ENCODE results near the gene GGT5. TPM values are rescaled to one million over a fixed set of nuclear protein-coding genes. Genes with fewer than 3 reads are reported as not detected.
"Not testable (repeated sequence)": the region's sequence is repeated elsewhere in the genome, so short reads cannot be mapped to it uniquely, and the experiment has no call there.

GGT5 gene
- total RNA-seq, 2 donors from 2014 or later: 0.33 to 0.42 TPM

DNA sequence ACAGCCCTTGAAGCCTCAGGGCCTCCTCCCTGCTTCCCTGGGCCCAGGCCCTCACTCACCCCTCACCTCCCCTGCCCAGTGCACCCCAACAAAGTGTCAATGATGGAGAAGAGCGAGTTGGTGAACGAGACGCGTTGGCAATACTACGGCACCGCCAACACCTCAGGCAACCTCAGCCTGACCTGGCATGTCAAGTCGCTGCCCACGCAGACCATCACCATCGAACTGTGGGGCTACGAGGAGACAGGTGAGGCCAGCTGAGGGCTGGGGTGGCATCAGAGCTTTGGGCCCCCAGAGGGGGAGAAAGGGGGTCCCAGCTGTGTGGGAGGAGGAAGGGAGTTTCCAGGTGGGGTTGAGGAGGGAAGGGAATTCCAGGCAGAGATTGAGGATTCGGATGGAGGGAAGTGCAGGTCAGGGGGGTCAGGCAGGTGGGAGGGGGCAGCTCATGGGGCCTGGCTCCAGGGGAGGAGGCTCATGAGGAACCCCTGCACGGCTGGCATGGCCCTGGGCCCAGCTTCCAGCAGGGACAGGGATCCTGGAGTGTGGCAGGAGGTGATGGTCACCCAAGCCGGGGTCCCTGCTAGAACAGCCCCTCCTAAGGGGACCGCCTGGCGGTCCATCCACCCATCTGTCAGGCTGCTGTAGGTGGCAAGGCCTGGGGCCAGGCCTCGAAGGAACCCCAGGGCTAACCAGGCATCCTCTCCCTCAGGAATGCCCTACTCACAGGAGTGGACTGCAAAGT is 60.7 kb downstream of the GGT5 start:
- Mint-ChIP-seq H3K36me3 (no peaks in the 10 kb centered on the region), H3K27me3 (no peaks in the 10 kb centered on the region), H3K4me1 (ENCODE audit: low read depth in 2 of 2) (no peaks in the 10 kb centered on the region), H3K4me3 (no peak overlapping the region), H3K27ac (no peak overlapping the region), H3K9me3 (no peaks in the 10 kb centered on the region)
- ATAC-seq (no peak), DNase-seq (ENCODE audit: low spot score) (peak; percentile 54)

DNA sequence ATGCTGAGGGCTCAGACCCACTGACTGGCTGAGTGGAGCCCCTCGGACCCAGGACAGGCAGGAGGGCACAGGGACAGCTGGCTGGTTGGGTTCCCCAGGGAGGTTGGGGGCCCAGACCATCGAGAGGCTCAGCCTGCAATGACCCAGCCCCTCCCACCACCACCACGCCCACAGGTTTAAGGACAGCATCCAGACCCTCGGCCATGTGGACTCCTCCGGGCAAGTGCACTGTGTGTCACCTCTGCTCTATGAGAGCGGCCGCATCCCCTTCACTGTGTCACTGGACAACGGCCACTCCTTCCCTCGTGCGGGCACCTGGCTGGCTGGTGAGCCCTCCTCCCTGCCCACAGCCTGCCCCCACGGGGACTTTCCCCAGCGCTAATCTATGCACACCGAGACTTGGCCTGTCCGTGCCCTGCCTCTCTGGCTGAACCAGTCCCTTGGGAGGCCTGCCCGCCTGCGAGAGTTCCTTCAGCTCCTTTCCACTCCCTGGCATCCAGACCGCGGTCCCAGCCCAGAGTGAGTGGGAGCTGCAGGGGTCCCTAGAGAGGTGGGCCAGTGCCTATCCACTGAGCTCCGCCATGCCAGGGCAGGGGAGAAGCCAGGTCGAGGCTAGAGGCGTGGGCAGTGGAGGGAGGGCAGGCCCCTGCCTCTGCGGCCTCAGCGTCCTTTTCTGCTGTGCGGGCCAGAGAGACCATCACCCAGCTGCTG is 61.4 kb downstream of the GGT5 start:
- Mint-ChIP-seq H3K36me3 (no peaks in the 10 kb centered on the region), H3K4me3 (no peak overlapping the region), H3K9me3 (no peaks in the 10 kb centered on the region), H3K4me1 (ENCODE audit: low read depth in 2 of 2) (no peaks in the 10 kb centered on the region), H3K27ac (no peak overlapping the region), H3K27me3 (no peaks in the 10 kb centered on the region)
- peak; percentile 56 for DNase-seq (ENCODE audit: low spot score)
- ATAC-seq: no peak

DNA sequence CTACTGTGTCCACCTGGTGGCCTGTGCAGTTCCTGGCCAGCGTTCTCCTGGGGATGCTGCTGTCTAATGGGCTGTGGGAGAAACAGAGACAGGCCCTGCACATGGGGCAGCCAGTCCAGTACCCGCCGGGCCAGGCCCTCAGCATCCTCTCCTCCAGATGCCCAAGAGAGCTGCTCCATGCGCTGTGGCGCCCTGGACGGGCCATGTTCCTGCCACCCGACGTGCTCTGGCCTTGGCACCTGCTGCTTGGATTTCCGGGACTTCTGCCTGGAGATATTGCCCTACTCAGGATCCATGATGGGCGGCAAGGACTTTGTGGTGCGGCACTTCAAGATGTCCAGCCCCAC is 62.0 kb downstream of the GGT5 start:
- not testable (repeated sequence) for DNase-seq (ENCODE audit: low spot score); ATAC-seq; H3K9me3 Mint-ChIP-seq; H3K4me1 Mint-ChIP-seq (ENCODE audit: low read depth in 2 of 2); H3K27me3 Mint-ChIP-seq; H3K4me3 Mint-ChIP-seq; H3K36me3 Mint-ChIP-seq; H3K27ac Mint-ChIP-seq

DNA sequence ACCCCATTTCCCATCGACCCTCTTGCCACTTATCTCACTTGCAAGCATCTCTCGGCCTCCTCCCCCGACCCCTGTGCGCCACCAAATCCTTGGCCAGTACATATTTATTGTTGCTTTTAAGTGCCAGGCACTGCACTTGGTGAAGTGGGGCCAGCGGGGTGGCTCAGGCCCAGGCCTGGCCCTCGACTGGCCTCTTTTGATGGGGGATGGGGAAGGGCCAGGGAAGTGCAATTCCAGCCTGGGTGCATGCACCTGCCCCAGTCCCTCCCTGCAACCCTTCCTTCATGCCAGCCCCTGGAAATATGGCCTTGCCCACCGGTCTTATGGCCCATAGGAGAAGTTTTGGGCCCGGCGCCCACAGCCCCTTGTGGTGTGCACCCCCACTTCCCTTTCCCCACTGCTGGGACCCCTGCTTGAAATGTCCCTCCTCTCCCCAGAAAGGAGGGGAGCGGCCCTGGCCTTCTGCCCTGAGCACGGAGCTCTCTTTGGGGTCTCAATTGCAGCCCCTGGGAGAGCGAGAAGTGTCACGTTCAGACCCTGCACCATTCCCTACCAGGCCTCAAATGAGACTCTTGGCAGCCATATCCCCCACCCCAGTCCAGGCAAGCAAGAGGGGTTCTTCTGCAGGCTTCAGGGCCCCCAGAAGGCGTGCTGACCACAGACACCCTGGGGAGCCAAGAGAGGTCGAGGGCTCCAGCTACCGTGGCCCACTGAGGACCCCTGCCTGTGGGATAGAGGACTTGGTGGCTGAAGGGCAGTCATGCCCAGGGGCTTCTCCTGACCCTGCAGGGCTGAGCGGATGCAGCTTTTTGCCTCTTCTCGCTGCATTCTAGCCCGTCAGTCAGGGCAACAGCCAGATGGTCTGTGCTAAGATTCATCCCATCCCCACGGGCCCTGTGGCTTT is 62.6 kb downstream of the GGT5 start:
- H3K27me3 Mint-ChIP-seq: no peaks in the 10 kb centered on the region
- DNase-seq (ENCODE audit: low spot score) (peak; percentile 55), ATAC-seq (no peak)
- no peaks in the 10 kb centered on the region for H3K4me1 Mint-ChIP-seq (ENCODE audit: low read depth in 2 of 2)
- no peak overlapping the region for H3K4me3 Mint-ChIP-seq
- H3K36me3 Mint-ChIP-seq: no peaks in the 10 kb centered on the region
- H3K27ac Mint-ChIP-seq: no peak overlapping the region
- no peaks in the 10 kb centered on the region for H3K9me3 Mint-ChIP-seq

DNA sequence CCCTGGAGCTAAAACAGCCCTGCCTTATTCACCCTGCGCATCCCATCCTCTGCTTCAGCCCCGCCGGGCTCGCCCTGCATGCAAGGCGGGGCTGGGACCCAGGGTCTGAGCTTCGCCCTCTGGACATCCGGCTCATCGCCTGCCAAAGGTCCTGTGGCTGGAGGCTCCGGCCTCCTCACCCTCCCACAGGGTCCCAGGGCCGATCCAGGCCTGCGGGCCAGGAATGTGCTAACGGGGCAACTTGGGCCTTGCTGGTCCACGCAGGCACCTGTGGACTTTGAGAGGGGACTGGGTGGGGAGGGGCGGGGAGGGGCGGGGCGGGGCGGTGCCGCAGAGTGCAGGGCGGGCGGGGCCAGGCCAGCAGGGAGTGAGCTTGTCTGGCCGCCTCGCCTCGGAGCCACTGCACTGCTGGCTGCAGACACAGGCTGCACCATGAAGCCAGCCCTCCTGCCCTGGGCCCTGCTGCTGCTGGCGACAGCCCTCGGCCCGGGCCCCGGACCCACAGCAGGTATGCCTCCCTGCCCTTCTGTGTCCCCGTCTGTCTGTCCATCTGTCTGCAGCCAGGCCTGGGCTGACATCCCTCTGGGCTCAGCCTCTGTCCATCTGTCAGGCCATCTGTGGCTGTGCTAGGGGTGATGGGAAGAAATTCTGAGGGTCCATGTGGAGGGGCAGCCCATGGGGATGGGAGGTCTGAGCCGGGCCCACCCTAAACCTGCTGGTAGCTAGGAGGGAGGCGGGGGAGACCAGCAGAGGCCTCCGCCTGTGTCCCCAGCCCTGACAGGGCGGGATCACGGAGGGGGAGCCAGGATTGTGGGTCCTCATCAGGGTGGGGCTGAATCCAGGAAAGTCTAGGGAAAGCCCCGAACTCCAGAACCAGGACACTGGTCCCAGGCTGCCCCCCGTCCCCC is 63.5 kb downstream of the GGT5 start, which contains the start of gene SUSD2:
TSS of gene SUSD2 (plus strand) at position 400 of the 908 bp plus-strand sequence. CDS start at position 433, 33 bp downstream.
- ATAC-seq: no peak
- no peaks in the 10 kb centered on the region for H3K36me3 Mint-ChIP-seq
- H3K27ac Mint-ChIP-seq: no peak within 1 kb of the TSS
- no peaks in the 10 kb centered on the region for H3K27me3 Mint-ChIP-seq
- no peak within 1 kb of the TSS for H3K4me3 Mint-ChIP-seq
- H3K4me1 Mint-ChIP-seq (ENCODE audit: low read depth in 2 of 2): no peaks in the 10 kb centered on the region
- peak; percentile 56 for DNase-seq (ENCODE audit: low spot score)
- H3K9me3 Mint-ChIP-seq: no peaks in the 10 kb centered on the region

DNA sequence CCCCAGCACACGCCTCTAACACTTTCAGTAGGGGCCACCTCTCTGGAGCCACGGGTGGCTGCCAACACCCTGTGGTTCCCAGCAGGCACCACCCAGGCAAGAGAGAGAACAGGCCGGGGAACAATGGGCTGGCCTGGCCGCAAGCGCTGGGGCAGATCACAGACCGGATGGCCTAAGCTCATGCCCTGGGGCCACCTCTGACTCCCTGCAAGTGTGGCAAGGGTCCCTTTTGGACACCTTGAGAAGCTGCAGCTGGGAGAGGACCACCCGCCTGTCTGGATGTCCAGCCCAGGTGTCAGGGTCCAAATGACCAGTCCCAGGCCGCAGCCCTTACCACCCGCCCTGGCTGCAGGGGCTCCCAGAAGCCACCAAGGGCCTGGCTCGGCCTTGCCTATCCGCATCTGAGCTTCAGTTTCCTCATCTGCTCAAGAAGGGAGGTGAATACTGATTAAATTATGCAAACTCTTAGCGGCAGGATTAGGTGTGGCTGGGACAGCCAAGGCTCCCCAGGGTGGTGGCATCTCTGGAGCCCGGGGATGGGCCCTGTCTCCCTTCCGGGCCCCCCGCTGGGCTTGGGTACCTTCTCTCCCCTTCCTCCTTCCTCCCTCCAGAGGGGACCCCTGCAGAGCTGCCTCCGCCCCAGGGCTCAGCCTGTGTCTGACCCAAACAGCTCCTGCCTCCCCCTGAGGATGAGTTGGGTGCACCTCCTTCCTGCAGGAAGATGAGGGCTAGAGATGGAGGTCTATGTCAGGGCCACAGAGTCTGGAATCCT is 64.4 kb downstream of the GGT5 start:
- no peak for ATAC-seq
- DNase-seq (ENCODE audit: low spot score): peak; percentile 23
- H3K27me3 Mint-ChIP-seq: no peaks in the 10 kb centered on the region
- H3K4me1 Mint-ChIP-seq (ENCODE audit: low read depth in 2 of 2): no peaks in the 10 kb centered on the region
- no peak overlapping the region for H3K27ac Mint-ChIP-seq
- no peaks in the 10 kb centered on the region for H3K36me3 Mint-ChIP-seq
- no peaks in the 10 kb centered on the region for H3K9me3 Mint-ChIP-seq
- no peak overlapping the region for H3K4me3 Mint-ChIP-seq

DNA sequence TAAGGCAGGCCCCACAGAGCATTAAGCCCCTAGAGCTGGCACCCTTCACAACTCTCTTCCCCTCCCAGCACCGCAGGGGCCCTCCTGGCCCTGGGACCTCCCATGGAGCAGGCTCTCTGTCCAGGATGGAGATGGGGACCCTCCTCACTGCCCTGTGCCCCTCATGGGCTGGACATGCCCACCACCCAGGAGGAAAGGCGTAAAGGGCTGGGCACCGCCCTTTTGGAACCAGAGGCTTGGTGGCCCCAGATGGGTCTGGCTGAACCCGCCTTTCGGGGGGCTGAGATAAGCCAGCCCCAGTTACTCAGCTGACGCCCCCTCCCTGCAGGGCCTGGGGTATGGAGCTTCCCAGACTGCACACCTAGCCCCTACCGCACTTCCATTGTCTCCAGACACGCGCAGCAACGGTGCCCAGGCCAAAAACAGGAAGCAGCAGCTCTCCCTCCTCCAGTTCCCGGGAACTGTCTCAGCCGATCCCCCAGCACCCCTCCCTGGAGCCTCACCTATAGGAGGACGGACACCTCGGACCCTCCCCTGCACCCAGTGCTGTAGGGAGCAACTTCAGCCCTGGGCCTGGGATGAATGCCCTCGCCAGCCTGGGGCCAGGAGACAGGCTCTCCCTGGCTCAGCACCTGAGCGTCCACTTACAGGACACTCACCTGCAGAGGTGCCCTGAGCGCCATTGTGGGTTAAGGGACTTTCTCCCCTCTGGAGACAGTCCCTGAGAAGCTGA is 65.2 kb downstream of the GGT5 start:
- ATAC-seq (no peak), DNase-seq (ENCODE audit: low spot score) (no peak)
- Mint-ChIP-seq H3K4me1 (ENCODE audit: low read depth in 2 of 2) (no peaks in the 10 kb centered on the region), H3K4me3 (no peak overlapping the region), H3K27me3 (no peaks in the 10 kb centered on the region), H3K36me3 (no peaks in the 10 kb centered on the region), H3K9me3 (no peaks in the 10 kb centered on the region), H3K27ac (no peak overlapping the region)

DNA sequence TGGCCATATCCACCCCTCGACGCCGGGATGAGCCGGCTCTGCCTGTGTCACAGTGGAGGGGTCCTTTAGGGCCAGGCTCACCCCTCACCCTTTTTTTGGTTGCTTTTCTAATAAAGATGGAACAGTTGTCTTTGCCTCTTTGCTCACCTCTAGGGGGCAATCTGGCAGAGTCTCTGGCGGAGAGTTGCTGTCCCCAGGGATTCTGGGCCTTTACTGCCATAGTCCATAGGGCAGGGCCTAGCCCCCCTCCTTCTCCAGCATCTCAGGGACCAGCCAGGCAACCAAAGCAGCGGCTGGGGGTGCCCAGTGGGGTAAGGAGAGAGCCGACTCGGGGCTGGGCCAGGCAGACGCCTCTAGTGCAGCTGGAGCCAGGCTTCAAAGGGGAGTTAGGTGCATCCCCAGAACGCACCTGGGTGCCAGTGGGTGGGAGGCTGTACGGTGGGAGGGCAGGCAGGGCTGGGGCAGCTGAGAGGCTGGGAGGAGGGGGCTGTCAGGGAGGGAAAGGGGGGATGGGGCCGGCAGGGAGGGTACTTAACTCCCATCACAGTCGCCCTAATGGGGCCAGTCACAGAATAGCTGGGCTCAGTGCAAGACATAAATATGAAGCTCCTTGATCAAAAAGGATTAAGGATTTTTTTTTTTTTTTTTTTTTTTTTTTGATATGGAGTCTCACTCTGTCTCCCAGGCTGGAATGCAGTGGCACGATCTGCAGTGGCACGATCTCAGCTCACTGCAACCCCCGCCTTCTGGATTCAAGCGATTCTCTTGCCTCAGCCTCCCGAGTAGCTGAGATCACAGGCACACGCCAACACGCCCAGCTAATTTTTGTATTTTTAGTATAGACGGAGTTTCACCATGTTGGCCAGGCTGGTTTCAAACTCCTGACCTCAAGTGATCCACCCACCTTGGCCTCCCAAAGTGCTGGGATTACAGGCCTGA is 66.1 kb downstream of the GGT5 start:
- Mint-ChIP-seq H3K9me3 (no peaks in the 10 kb centered on the region), H3K27me3 (no peaks in the 10 kb centered on the region), H3K4me3 (no peak overlapping the region), H3K36me3 (no peaks in the 10 kb centered on the region), H3K27ac (no peak overlapping the region), H3K4me1 (ENCODE audit: low read depth in 2 of 2) (no peaks in the 10 kb centered on the region)
- ATAC-seq (no peak), DNase-seq (ENCODE audit: low spot score) (no peak)

DNA sequence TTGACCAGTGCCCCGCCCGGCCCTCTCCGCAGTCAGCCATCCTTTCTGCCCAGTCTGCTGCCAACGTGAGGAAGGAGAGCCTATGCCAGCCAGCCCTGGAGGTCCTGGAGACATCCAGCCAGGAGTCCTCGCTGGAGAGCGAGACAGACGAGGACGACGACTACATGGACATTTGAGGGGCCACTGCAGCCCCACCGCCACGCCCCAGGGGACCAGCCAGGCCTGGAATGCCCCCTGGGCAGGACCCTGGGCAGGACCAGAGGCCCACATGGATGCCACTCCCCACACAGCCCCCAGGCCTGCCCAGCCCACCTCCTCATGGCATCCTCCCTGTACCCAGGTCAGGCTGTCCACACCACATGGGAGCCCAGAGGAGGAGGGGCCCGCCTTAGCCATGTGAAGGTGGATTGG is 66.9 kb downstream of the GGT5 start:
- Mint-ChIP-seq H3K27ac (no peak overlapping the region), H3K27me3 (no peaks in the 10 kb centered on the region), H3K4me3 (no peak overlapping the region), H3K36me3 (no peaks in the 10 kb centered on the region), H3K9me3 (no peaks in the 10 kb centered on the region), H3K4me1 (ENCODE audit: low read depth in 2 of 2) (no peaks in the 10 kb centered on the region)
- DNase-seq (ENCODE audit: low spot score) (no peak), ATAC-seq (no peak)

DNA sequence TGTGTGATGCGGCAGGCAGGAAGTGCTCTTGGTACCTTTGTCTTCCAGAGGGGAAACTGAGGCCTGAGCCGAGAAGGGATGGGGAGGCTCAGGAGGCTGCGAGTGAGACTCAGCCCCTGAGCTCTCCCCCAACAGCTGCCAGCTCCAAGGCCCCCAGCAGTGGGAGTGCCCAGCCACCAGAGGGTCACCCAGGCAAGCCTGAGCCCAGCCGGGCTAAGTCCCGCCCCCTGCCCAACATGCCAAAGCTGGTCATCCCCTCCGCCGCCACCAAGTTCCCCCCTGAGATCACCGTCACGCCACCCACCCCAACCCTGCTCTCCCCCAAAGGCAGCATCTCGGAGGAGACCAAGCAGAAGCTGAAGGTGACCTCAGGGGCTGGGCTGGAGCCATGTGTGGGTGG is 67.4 kb downstream of the GGT5 start:
- H3K4me3 Mint-ChIP-seq: no peak overlapping the region
- H3K27me3 Mint-ChIP-seq: no peaks in the 10 kb centered on the region
- no peak for ATAC-seq
- H3K36me3 Mint-ChIP-seq: no peaks in the 10 kb centered on the region
- no peak overlapping the region for H3K27ac Mint-ChIP-seq
- no peak for DNase-seq (ENCODE audit: low spot score)
- no peaks in the 10 kb centered on the region for H3K9me3 Mint-ChIP-seq
- H3K4me1 Mint-ChIP-seq (ENCODE audit: low read depth in 2 of 2): no peaks in the 10 kb centered on the region

DNA sequence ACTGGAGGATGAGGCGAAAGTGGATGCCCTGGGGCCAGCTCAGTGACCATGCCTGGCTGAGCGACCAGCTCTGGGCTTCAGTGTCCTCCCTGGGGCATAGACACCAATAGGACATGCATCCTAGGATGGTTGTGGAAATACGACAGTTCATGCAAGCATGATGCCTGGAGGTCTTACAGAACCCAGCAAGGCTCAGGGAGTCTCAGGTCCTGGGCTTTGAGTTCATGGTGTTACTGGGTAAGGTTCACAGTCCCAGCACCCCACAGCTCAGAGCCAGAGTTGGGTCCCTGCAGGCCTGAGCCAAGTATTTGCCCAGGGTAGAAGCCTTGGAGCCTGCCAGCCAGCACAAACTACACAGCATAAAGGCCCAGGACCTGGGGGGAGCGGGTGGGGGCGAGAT is 67.8 kb downstream of the GGT5 start:
- no peaks in the 10 kb centered on the region for H3K36me3 Mint-ChIP-seq
- no peaks in the 10 kb centered on the region for H3K27me3 Mint-ChIP-seq
- no peaks in the 10 kb centered on the region for H3K9me3 Mint-ChIP-seq
- ATAC-seq: no peak
- no peak overlapping the region for H3K4me3 Mint-ChIP-seq
- H3K27ac Mint-ChIP-seq: no peak overlapping the region
- DNase-seq (ENCODE audit: low spot score): no peak
- no peaks in the 10 kb centered on the region for H3K4me1 Mint-ChIP-seq (ENCODE audit: low read depth in 2 of 2)
